Caco-2 (cell line): Measurements from ENCODE around the gene PKMYT1. TPM values are rescaled to one million over a fixed set of nuclear protein-coding genes. Genes with fewer than 3 reads are reported as not detected.
A peak's percentile ranks its signal among the peaks of the same experiment; 100 is the strongest.

Experiments used
- BruUV-seq: library from RNA; stranded (reverse); fragments of 400-500 nt; replicated peaks from 2 replicates; lab custom pipeline; 2021; lab: Mats Ljungman, UMichigan
- CTCF ChIA-PET: fragments of 300-600 bp; sonication (Branson Sonifier 250); formaldehyde crosslinking; loops from one replicate; lab custom pipeline; 2022; ENCODE audit warnings: antibody characterized with exemption; lab: Charles Lee
- POLR2A ChIA-PET: fragments of 300-600 bp; sonication (Branson Sonifier 250); formaldehyde crosslinking; loops from one replicate; lab custom pipeline; 2022; ENCODE audit warnings: antibody characterized with exemption; lab: Charles Lee
- DNase-seq, 2 experiments: peaks; one replicate each; pipeline versions ENCODE4 v3.0.0 to v3.0.0-alpha.2; 2020 to 2022
- H3K27me3 ChIP-seq: replicated peaks from 2 replicates; pipeline ENCODE4 v1.6.0; 2011; ENCODE audit warnings: low read length; ENCODE audit not compliant: control insufficient read depth, insufficient read depth
- H3K36me3 ChIP-seq: 2 replicates; pipeline ENCODE4 v1.5.1; 2011; ENCODE audit warnings: low read length; ENCODE audit not compliant: control insufficient read depth, insufficient read depth
- H3K4me1 ChIP-seq: fragments of 250-450 bp; sonication (Bioruptor Pico); 2 replicates; pipeline ENCODE4 v1.5.1; 2020; ENCODE audit warnings: mild to moderate bottlenecking
- H3K4me3 ChIP-seq: 2 replicates; pipeline ENCODE4 v1.5.1; 2011; ENCODE audit warnings: low read depth, mild to moderate bottlenecking, control low read depth, low read length
- H3K9me3 ChIP-seq: fragments of 250-450 bp; sonication (Bioruptor Pico); 2 replicates; pipeline ENCODE4 v1.5.1; 2020; ENCODE audit warnings: mild to moderate bottlenecking, moderate library complexity
- H3K27ac Mint-ChIP-seq: one replicate; pipeline ENCODE4 v1.8.0; 2022; ENCODE audit warnings: mixed read lengths; ENCODE audit not compliant: unreplicated experiment
- H3K27me3 Mint-ChIP-seq: one replicate; pipeline ENCODE4 v1.8.0; 2022; ENCODE audit warnings: mixed read lengths; ENCODE audit not compliant: insufficient read depth, unreplicated experiment
- H3K36me3 Mint-ChIP-seq: one replicate; pipeline ENCODE4 v1.8.0; 2022; ENCODE audit warnings: mild to moderate bottlenecking, mixed read lengths; ENCODE audit not compliant: insufficient read depth, unreplicated experiment
- H3K4me1 Mint-ChIP-seq: one replicate; pipeline ENCODE4 v1.8.0; 2022; ENCODE audit warnings: low read depth, mixed read lengths; ENCODE audit not compliant: unreplicated experiment
- H3K4me3 Mint-ChIP-seq: one replicate; pipeline ENCODE4 v1.8.0; 2022; ENCODE audit warnings: mild to moderate bottlenecking, moderate library complexity, mixed read lengths; ENCODE audit not compliant: unreplicated experiment
- H3K9me3 Mint-ChIP-seq: one replicate; pipeline ENCODE4 v1.8.0; 2022; ENCODE audit warnings: mixed read lengths; ENCODE audit not compliant: unreplicated experiment
- CTCF ChIP-seq, 2 experiments: fragments of 200-600 bp in 1 of 2; IDR thresholded peaks; 1 replicate in 1 of 2; 2 replicates in 1 of 2; pipeline versions ENCODE4 v1.5.1 to v1.8.0; 2011 to 2022; ENCODE audit warnings: antibody characterized with exemption in 1 of 2, control low read depth in 1 of 2, inconsistent platforms in 1 of 2, low read depth in 1 of 2, low read length in 1 of 2, mild to moderate bottlenecking in 1 of 2, moderate library complexity in 1 of 2; ENCODE audit not compliant: insufficient read depth in 1 of 2, severe bottlenecking in 1 of 2, unreplicated experiment in 1 of 2
- intact Hi-C: fragments of 100-400 bp; cut with micrococcal nuclease; formaldehyde crosslinking; loops from one replicate; pipeline ENCODE4 v1.10.0; 2022; ENCODE audit not compliant: unreplicated experiment
- total RNA-seq: library from RNA; stranded (reverse); gene quantifications from 2 replicates; pipeline ENCODE4 v1.2.3, GENCODE V29; 2022

The PKMYT1 gene
- total RNA-seq, 1 experiment from 2014 or later: 73.7 TPM

- Mint-ChIP-seq H3K27me3 (no peaks in the 10 kb centered on the region), H3K9me3 (no peaks in the 10 kb centered on the region), H3K27ac (peak overlapping the region; percentile 50), H3K36me3 (peaks cover 70% of the 10 kb centered on the region), H3K4me1 (peaks cover 24% of the 10 kb centered on the region), H3K4me3 (no peak overlapping the region)
- TF ChIP-seq CTCF (IDR thresholded peaks at IDR 0.05; ENCODE audit: insufficient read depth in 1 of 2, low read depth in 1 of 2, low read length in 1 of 2, severe bottlenecking in 1 of 2, unreplicated experiment in 1 of 2): no peak
- DNase-seq: no peak
- no TSS peak for BruUV-seq
- ChIA-PET CTCF (interaction anchor here (0.7 to 2.6 kb wide), 6 partner anchors 7 to 96 kb away, joined by 3 to 89 read pairs (median 12); partner anchors contain the start of genes PAQR4 and TNFRSF12A), POLR2A (interaction anchor here (0.6 to 2.0 kb wide), 4 partner anchors 11 to 346 kb away, joined by 4 to 15 read pairs (median 4); no protein-coding TSS in a partner anchor)
- Histone ChIP-seq H3K36me3 (peaks cover 6% of the 10 kb centered on the region), H3K27me3 (no peaks in the 10 kb centered on the region), H3K9me3 (no peaks in the 10 kb centered on the region), H3K4me1 (peaks cover 24% of the 10 kb centered on the region), H3K4me3 (no peak overlapping the region)
- intact Hi-C loops: no loop called here
These were observed 46.6 kb upstream of the PKMYT1 start for GRCh38 chr16:3026609-3027488.

GRCh38 chr16:3026003-3026378, 45.7 kb upstream of the PKMYT1 start:
- Histone ChIP-seq H3K36me3 (peaks cover 8% of the 10 kb centered on the region), H3K4me1 (peaks cover 24% of the 10 kb centered on the region), H3K4me3 (no peak overlapping the region), H3K27me3 (no peaks in the 10 kb centered on the region), H3K9me3 (no peaks in the 10 kb centered on the region)
- Mint-ChIP-seq H3K4me1 (peaks cover 24% of the 10 kb centered on the region), H3K27ac (no peak overlapping the region), H3K9me3 (no peaks in the 10 kb centered on the region), H3K27me3 (no peaks in the 10 kb centered on the region), H3K36me3 (peaks cover 78% of the 10 kb centered on the region), H3K4me3 (no peak overlapping the region)
- POLR2A ChIA-PET: no interaction called here
- BruUV-seq: no TSS peak
- intact Hi-C loops: no loop called here
- CTCF ChIA-PET: no interaction called here
- TF ChIP-seq CTCF (IDR thresholded peaks at IDR 0.05; ENCODE audit: insufficient read depth in 1 of 2, low read depth in 1 of 2, low read length in 1 of 2, severe bottlenecking in 1 of 2, unreplicated experiment in 1 of 2): no peak
- DNase-seq: no peak

GRCh38 chr16:3025032-3026002, 45.1 kb upstream of the PKMYT1 start:
- BruUV-seq: no TSS peak
- H3K27me3 Mint-ChIP-seq: no peaks in the 10 kb centered on the region
- DNase-seq: no peak
- ChIA-PET POLR2A (no interaction called here), CTCF (interaction anchor here (0.7 to 6.9 kb wide), 2 partner anchors 20 to 44 kb away, joined by 6 to 113 read pairs; no protein-coding TSS in a partner anchor)
- Histone ChIP-seq H3K27me3 (no peaks in the 10 kb centered on the region), H3K36me3 (peaks cover 8% of the 10 kb centered on the region), H3K4me3 (no peak overlapping the region), H3K9me3 (no peaks in the 10 kb centered on the region), H3K4me1 (peaks cover 24% of the 10 kb centered on the region)
- H3K36me3 Mint-ChIP-seq: peaks cover 84% of the 10 kb centered on the region
- peaks cover 24% of the 10 kb centered on the region for H3K4me1 Mint-ChIP-seq
- TF ChIP-seq CTCF (IDR thresholded peaks at IDR 0.05; ENCODE audit: insufficient read depth in 1 of 2, low read depth in 1 of 2, low read length in 1 of 2, severe bottlenecking in 1 of 2, unreplicated experiment in 1 of 2): no peak
- intact Hi-C loops: no loop called here
- no peaks in the 10 kb centered on the region for H3K9me3 Mint-ChIP-seq
- H3K4me3 Mint-ChIP-seq: peak overlapping the region; percentile 37
- no peak overlapping the region for H3K27ac Mint-ChIP-seq
